ENCODE results near the gene CCND1. TPM values are rescaled to one million over a fixed set of nuclear protein-coding genes. Genes with fewer than 3 reads are reported as not detected.

Gene CCND1
- total RNA-seq, 3 donors from 2014 or later, result 26.1 to 31.9 (median 28.1) TPM

DNA sequence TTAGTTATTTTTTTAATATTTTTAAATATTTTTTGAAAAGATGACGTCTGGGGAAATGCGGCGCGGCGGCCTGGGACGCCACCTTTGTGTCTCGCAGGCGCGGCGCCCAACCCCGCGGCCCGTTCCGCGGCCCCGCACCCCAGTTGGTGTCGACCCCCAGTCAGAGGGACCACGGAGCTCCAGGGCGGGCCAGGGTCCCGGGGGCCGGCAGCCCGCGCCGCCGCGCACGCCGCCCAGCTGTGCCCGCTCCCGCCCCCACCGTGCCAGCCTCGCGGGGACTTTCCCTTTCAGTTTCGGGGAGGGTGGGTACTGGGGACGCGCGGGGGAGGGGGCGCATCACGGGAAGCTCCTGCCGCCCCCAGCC is 1.6 kb downstream of the CCND1 start:
- peaks cover 27% of the 10 kb centered on the region for H3K27me3 Mint-ChIP-seq (ENCODE audit: low read depth)
- no peaks in the 10 kb centered on the region for H3K9me3 Mint-ChIP-seq
- peaks cover 26% of the 10 kb centered on the region for H3K4me1 Mint-ChIP-seq (ENCODE audit: low read depth)
- no peaks in the 10 kb centered on the region for H3K36me3 Mint-ChIP-seq (ENCODE audit: insufficient read depth)
- ATAC-seq (peak; percentile 37 to 43), DNase-seq (peak; percentile 61)
- no peak overlapping the region for H3K4me3 Mint-ChIP-seq

DNA sequence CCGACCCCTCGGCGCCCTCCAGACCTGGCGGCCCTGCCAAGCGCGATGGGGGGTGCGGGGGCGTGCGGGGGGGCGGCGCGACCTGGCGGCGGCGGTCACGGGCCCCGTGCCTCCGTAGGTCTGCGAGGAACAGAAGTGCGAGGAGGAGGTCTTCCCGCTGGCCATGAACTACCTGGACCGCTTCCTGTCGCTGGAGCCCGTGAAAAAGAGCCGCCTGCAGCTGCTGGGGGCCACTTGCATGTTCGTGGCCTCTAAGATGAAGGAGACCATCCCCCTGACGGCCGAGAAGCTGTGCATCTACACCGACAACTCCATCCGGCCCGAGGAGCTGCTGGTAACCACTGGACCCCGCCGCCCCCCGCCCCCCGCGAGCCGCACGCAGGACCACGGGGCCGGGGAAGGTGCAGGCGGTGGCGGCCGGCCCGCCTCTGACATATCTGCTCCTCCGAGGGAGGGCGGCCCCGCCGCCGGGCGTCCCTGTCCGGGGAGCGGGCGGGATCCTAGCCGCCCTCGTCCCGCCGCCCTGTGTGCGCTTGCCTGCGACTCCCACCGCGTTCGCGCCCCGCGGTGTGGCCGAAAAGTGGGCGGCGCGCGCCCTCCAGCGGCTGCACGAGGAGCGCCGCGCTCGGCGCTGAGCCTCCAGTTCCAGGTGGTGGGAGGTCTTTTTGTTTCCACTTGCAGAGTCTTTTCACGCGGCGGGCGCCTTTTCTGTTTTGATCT is 2.1 kb downstream of the CCND1 start:
- Mint-ChIP-seq H3K27me3 (ENCODE audit: low read depth) (peaks cover 22% of the 10 kb centered on the region), H3K4me1 (ENCODE audit: low read depth) (peaks cover 22% of the 10 kb centered on the region), H3K9me3 (no peaks in the 10 kb centered on the region), H3K36me3 (ENCODE audit: insufficient read depth) (no peaks in the 10 kb centered on the region), H3K4me3 (peak overlapping the region; percentile 79)
- DNase-seq, result peak; percentile 78
- ATAC-seq, result peak; percentile 85

DNA sequence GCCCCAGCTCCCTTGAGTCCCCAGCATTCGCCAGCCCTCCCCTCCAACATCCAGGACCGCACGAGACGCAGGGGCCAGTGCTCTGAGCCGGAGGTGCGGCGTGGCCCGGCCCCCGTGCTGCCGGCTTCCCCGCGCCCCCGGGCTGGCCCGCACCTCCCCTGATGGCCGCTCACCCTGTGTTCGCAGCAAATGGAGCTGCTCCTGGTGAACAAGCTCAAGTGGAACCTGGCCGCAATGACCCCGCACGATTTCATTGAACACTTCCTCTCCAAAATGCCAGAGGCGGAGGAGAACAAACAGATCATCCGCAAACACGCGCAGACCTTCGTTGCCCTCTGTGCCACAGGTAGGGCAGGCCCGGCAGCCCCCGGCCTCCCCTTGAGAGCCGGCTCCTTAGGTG is 2.7 kb downstream of the CCND1 start:
- DNase-seq, result no peak
- H3K4me3 Mint-ChIP-seq, result peak overlapping the region; percentile 66
- peaks cover 18% of the 10 kb centered on the region for H3K27me3 Mint-ChIP-seq (ENCODE audit: low read depth)
- no peak for ATAC-seq
- peaks cover 18% of the 10 kb centered on the region for H3K4me1 Mint-ChIP-seq (ENCODE audit: low read depth)
- no peaks in the 10 kb centered on the region for H3K36me3 Mint-ChIP-seq (ENCODE audit: insufficient read depth)
- H3K9me3 Mint-ChIP-seq, result no peaks in the 10 kb centered on the region

DNA sequence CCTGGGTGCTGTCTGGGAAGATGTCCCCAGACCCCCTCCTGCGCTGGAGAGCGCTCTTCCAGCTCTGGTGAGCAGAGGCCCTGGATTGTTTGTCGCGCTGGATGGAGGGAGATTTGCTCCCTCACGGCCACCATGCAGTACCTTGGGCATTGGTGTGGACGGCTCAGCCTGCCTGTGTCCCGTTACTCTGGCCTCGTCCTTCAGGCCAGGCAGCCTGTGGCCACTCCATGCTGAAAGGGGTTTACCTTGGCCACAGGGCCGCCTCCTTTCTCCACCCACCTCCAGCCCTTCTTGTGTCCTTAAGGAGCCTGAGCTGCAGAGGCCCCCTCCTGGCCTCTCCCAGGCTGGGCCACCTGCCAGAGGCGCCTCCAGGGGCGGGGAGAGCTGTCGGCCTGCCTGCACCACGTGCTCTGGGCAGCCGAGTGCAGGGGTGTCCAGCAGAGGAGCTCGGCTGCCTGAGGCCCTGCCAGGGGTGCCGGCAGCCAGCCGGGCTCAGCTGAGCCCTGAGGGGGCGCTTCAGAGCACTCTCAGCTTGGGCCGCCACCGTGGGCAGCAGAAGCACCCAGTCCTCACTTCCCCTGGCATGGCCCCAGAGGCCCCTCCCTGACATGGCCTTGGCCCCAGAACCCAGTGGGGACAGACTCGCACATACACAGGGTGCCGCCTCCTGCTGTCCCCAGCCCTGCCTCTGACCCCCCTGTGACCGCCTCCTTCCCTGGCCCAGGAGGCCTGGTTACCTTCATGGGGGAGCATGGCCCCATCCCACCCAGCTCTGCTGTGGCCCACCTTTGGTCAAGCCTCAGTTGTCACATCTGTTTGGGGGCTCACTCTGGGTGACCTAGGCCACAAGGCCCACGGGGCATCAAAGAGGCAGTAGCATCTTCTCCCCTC is 3.4 kb downstream of the CCND1 start:
- peaks cover 16% of the 10 kb centered on the region for H3K27me3 Mint-ChIP-seq (ENCODE audit: low read depth)
- H3K36me3 Mint-ChIP-seq (ENCODE audit: insufficient read depth), result peaks cover 1% of the 10 kb centered on the region
- peak overlapping the region; percentile 50 for H3K4me3 Mint-ChIP-seq
- no peak for DNase-seq
- H3K4me1 Mint-ChIP-seq (ENCODE audit: low read depth), result peaks cover 17% of the 10 kb centered on the region
- H3K9me3 Mint-ChIP-seq, result no peaks in the 10 kb centered on the region
- ATAC-seq, result no peak

DNA sequence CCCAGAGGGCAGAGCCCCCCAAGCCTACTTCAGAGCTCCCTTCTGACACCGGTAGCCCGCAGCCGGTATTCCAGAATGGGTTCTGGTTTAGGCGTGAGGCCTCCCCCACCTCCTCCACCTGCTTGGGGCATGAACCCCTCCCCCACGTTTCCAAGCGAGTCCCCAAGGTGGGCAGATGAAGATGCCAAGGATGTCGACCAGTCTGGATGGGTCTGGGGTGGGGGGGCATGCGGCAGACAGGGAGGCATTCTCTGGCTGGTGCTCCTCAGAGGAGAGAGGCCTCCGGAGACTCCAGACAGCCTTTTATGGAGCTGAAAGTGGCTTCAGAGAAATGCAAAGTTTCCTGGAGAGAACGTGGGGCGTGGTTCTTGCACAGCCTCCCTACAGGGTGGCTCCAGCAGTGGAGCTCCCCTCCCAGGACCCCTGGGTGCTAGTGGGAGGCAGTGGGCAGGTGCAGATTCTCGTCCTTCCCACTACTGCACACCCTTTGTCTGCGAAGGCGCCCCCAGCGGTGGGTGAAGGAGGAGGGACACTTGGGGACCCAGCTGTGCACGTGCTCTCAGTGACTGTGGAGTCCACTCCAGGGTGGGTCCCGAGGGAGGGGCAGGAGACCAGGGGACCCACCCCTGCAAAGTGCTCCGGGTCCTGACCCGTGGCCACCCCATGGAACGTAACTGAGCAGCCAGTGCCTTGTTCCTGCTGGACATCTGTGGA is 4.2 kb downstream of the CCND1 start:
- H3K4me3 Mint-ChIP-seq, result no peak overlapping the region
- ATAC-seq (no peak), DNase-seq (no peak)
- peaks cover 10% of the 10 kb centered on the region for H3K4me1 Mint-ChIP-seq (ENCODE audit: low read depth)
- no peaks in the 10 kb centered on the region for H3K9me3 Mint-ChIP-seq
- H3K27me3 Mint-ChIP-seq (ENCODE audit: low read depth), result peaks cover 9% of the 10 kb centered on the region
- H3K36me3 Mint-ChIP-seq (ENCODE audit: insufficient read depth), result peaks cover 2% of the 10 kb centered on the region

DNA sequence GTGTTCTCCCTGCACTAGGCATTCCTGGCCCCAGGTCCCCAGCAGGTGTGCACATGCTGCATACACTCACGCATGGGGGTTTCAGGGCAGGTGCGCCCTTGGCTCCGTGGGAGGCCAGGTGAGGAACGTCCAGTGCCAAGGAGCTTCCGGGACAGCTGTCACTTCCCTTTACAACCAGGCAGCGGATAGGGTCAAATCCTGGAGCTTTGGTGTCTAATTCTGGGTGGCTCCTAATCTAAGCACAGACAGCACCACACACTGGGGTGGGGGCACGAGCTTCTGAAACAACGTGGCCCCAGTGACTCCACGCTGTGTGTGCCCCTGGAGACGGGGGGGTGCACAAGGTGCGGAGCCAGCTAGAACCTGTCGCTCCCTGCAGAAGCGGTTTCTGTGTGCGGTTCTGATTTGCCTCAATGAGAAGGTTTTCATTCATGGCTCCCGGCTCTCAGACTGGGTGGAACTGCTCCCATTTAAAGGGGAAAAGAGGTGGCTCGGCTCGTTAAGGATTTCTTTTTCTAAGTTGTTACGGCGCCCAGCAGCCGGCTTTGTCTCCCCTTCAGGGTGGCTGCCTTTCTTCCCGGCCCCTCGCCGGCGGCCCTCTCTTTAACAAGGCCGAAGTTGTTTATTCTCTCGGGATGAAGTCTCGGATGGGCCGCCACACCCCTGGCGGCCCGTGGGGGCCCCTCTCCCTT is 5.0 kb downstream of the CCND1 start:
- DNase-seq (no peak), ATAC-seq (no peak)
- H3K9me3 Mint-ChIP-seq, result no peaks in the 10 kb centered on the region
- no peak overlapping the region for H3K4me3 Mint-ChIP-seq
- H3K27me3 Mint-ChIP-seq (ENCODE audit: low read depth), result peaks cover 3% of the 10 kb centered on the region
- peaks cover 2% of the 10 kb centered on the region for H3K36me3 Mint-ChIP-seq (ENCODE audit: insufficient read depth)
- H3K4me1 Mint-ChIP-seq (ENCODE audit: low read depth), result peaks cover 4% of the 10 kb centered on the region

DNA sequence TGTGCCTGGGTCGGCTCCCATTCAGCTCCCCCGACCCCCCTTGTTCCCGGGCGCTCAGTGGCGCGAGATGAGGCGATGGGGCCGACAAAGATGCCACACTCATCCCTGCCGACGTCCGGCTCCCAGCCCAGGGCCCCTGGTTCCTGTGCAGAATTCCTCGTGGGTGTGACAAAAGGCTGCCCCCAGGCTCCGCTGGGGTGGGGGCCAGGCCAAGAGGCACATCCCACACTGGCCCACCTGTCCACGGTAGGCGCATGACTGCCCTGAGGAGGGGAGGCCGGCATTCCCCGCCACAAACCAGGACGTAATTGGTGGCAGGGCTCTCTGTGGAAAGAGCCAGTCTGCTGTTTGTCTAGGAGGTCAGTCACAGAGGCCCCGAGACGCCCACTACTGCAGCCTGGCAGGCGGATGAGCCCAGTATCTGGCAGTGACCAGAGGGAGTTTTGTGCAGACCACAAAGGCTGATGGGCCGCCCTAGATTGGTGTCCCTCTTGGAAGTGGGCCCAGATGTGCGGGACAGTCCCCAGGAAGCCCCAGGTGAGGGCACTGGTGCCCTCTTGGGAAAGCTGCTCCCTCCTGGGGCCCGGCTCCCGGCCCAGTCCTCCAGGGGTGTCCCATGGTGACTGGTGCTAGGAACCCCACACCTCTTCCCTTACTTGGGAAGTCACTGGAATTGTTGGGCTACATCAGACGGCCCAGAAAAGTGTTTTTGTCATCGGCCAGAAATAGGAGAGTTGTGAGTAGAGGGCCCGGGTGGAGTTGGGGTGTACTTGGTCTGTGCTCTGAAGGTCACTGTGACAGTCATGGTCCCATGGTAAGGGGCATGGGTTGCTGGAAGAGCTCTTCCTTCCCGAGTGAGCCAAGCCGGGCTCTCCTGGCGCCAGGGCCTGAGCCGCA is 5.8 kb downstream of the CCND1 start:
- H3K27me3 Mint-ChIP-seq (ENCODE audit: low read depth), result no peaks in the 10 kb centered on the region

DNA sequence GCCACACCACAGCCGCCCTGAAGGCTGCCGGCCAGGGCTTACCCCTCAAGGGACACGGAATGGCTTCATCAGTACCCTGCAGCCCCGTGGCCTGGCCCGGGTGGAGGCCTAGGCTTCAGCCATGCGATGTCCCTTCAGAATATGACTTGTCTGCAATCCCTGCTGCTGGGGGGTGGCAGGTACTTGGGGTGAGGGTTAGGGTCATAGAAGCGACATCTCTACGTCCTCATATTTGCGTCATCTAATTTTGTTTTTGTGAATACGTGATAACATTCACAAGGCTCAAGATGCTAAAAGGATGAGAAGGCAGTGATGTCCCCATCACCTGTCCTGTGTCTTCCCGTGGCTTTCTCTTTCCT is 6.4 kb downstream of the CCND1 start:
- no peak for ATAC-seq
- no peak overlapping the region for H3K4me3 Mint-ChIP-seq
- peaks cover 4% of the 10 kb centered on the region for H3K4me1 Mint-ChIP-seq (ENCODE audit: low read depth)
- DNase-seq, result no peak
- H3K27me3 Mint-ChIP-seq (ENCODE audit: low read depth), result no peaks in the 10 kb centered on the region
- H3K36me3 Mint-ChIP-seq (ENCODE audit: insufficient read depth), result peaks cover 2% of the 10 kb centered on the region
- H3K9me3 Mint-ChIP-seq, result no peaks in the 10 kb centered on the region

More for the DNA sequence above, 5.8 kb downstream of the CCND1 start:
- DNase-seq (no peak), ATAC-seq (no peak)
- H3K9me3 Mint-ChIP-seq, result no peaks in the 10 kb centered on the region
- no peak overlapping the region for H3K4me3 Mint-ChIP-seq
- peaks cover 2% of the 10 kb centered on the region for H3K36me3 Mint-ChIP-seq (ENCODE audit: insufficient read depth)
- H3K4me1 Mint-ChIP-seq (ENCODE audit: low read depth), result peaks cover 4% of the 10 kb centered on the region

DNA sequence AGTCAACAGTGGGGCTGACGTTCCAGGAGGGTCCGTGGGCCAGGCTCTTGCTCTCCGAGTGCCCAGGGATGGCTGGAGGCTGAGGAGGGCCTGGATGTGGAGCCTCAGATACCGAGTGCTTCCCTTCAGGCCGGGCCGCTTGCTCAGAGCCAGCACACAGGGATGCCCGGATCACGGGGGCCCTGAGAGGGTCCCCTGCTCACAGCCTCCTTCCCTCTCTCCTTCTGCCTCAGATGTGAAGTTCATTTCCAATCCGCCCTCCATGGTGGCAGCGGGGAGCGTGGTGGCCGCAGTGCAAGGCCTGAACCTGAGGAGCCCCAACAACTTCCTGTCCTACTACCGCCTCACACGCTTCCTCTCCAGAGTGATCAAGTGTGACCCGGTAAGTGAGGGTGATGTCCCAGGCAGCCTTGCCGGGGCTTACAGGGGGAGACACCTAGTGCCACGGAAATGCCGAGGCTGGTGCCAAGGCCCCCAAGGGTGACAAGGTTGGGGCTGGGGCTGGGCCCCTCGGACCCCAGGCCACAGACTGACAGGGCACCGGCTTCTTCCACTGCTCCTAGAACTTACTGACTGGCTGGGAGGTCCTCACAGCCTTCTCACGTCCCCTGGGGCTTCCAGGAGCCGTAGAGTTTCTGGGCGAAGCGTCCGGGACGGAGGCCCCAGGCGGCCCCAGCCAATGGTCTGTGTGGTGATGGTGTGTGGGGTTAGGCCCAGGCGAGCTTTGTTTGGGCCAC is 7.0 kb downstream of the CCND1 start:
- Mint-ChIP-seq H3K4me1 (ENCODE audit: low read depth) (peaks cover 4% of the 10 kb centered on the region), H3K27me3 (ENCODE audit: low read depth) (no peaks in the 10 kb centered on the region), H3K9me3 (no peaks in the 10 kb centered on the region), H3K36me3 (ENCODE audit: insufficient read depth) (peaks cover 2% of the 10 kb centered on the region), H3K4me3 (no peak overlapping the region)
- ATAC-seq (no peak), DNase-seq (no peak)

DNA sequence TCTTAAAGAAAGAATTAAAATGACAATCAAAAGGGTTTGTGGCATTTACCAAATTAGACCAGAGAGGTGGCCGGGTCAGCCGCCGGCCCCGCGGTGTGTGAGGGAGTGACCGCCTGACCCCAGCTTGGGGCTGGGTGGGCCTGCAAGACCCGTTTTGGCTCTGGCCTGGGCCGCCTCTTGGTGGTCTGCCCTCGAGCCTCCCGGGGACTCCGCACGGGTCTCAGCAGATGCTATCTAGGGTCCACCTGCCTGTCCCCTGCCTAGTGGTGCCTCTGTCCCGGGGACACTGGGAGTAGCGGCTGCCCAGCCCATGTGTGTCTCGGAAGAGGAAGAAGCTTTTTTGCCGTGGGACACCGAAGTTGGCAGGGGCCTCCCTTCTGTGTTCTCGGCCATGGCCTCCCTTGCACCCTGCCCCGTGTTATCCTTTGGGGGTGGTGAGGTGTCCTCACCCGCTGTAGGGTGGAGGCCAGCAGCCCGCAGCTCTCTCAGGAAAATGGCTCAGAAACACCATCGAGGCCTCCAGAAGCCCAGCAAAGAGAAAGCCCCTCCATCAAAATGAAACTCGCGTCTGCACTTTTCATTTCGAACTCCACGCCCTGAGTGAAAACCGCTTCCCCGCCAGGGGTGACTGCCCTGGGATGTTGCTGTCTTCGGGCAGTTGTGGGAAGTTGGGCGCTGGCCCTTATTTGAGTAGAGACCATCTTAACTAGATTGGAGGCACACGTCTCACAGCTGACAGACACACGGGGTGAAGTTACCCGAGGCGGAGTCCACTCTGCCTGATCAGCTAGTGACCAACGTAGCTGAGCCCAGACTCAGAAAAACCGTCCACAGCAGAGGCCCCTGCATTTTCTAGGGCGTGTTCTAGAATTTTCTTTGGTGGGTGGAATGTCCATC is 8.0 kb downstream of the CCND1 start:
- Mint-ChIP-seq H3K4me3 (no peak overlapping the region), H3K27me3 (ENCODE audit: low read depth) (no peaks in the 10 kb centered on the region), H3K4me1 (ENCODE audit: low read depth) (peaks cover 2% of the 10 kb centered on the region), H3K36me3 (ENCODE audit: insufficient read depth) (peaks cover 2% of the 10 kb centered on the region), H3K9me3 (no peaks in the 10 kb centered on the region)
- DNase-seq (no peak), ATAC-seq (no peak)

DNA sequence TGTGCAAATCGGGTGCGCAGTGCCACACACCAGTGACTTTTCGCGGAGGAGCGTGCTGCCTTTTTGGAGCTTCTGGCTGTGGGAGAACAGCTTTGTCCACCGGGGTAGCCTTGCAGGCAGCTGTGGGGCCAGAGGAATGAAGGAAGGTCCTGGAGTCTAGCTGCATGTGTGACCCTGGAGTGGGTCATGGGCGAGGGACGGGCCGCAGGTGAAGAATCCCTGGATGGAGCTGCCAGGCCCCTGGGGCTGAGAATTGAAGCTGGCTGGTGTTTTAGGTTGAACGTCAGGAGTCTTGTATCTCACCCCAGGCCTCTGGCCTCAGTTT is 8.6 kb downstream of the CCND1 start:
- DNase-seq, result no peak
- Mint-ChIP-seq H3K27me3 (ENCODE audit: low read depth) (no peaks in the 10 kb centered on the region), H3K9me3 (no peaks in the 10 kb centered on the region), H3K4me3 (no peak overlapping the region), H3K4me1 (ENCODE audit: low read depth) (no peaks in the 10 kb centered on the region), H3K36me3 (ENCODE audit: insufficient read depth) (peaks cover 2% of the 10 kb centered on the region)
- no peak for ATAC-seq

DNA sequence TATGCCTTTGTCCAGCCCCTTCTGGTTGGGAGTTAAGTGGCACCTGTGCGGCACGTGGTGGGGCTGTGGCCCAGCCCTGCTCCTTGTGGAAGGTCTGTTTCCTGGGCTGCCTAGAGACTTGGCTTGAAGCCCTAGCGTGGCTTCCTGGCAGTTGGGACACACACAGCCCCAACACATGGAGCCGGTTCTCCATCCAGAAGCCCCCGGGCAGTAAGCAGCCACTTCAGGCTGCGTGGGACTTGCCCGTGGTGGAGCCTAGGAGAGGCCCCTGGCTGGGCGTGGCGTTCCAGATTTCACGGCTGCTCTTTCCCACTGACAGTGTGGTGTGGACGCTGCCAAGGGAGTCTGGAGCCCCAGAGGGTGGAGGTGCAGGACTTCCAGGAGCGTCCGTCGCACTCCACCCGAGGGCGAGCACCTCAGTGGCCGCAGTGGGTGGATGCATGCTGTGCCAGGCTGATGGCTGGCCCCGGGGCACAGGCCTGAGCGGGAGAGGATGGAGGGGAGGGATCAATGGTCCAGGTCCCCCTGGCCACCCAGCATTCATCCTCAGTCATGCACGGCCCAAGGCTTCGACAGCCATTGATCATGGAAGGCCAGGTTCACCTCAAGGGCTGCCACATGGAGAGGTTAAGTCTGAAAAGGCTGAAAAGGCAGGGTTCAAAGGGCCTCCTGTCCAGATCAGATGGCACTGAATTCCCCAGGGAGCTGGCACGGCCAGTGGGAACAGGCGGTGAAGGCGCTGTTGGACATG is 9.3 kb downstream of the CCND1 start:
- H3K4me1 Mint-ChIP-seq (ENCODE audit: low read depth), result no peaks in the 10 kb centered on the region
- peaks cover 2% of the 10 kb centered on the region for H3K36me3 Mint-ChIP-seq (ENCODE audit: insufficient read depth)
- ATAC-seq (no peak), DNase-seq (no peak)
- no peak overlapping the region for H3K4me3 Mint-ChIP-seq
- H3K9me3 Mint-ChIP-seq, result no peaks in the 10 kb centered on the region
- no peaks in the 10 kb centered on the region for H3K27me3 Mint-ChIP-seq (ENCODE audit: low read depth)

All from activated T-cell treated with anti-CD3 and anti-CD28 coated beads, Interleukin-2, amount 50 U/mL, for 4 hours (primary cell).